Esophagus squamous epithelium (tissue), 4 donors: Measurements from ENCODE around the gene MYZAP.

Experiments used
- POLR2A ChIP-seq, 4 donors: fragments of 450-650 bp; IDR thresholded peaks; one replicate each; pipeline ENCODE4 v1.6.1; 2017; ENCODE audit warnings: antibody characterized with exemption in 4 of 4, mild to moderate bottlenecking in 4 of 4, moderate library complexity in 3 of 4
- TF ChIP-seq, protein P1 (sequence below), 6 experiments: fragments of 450-650 bp in 4 of 6; fragments of 200-600 bp in 2 of 6; sonication (generic) in 2 of 6; IDR thresholded peaks; one replicate each; pipeline ENCODE4 v1.5.1; 2016 to 2019; ENCODE audit warnings: antibody characterized with exemption in 6 of 6, mild to moderate bottlenecking in 4 of 6, moderate library complexity in 4 of 6

DNA sequence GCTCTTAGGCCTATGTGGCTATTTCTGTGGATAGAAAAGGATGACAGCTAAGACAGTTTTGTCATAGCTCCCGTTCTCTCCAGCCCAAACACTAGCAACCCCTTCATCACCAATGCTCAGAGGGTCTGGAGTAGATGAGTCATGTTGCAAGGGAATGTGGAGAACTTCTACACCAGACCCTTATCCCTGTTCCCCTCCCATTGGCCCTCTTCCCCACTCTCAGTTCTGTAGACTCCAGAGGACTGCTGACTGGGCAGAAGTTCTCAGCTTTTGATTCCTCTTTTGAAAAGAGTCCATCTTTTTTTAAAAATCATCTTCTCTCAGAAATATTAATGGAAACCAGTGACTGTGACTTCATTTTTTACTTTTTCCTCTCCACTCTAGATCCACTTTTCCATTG lies 2.4 kb upstream of the MYZAP start:
- TF ChIP-seq, protein P1, sequence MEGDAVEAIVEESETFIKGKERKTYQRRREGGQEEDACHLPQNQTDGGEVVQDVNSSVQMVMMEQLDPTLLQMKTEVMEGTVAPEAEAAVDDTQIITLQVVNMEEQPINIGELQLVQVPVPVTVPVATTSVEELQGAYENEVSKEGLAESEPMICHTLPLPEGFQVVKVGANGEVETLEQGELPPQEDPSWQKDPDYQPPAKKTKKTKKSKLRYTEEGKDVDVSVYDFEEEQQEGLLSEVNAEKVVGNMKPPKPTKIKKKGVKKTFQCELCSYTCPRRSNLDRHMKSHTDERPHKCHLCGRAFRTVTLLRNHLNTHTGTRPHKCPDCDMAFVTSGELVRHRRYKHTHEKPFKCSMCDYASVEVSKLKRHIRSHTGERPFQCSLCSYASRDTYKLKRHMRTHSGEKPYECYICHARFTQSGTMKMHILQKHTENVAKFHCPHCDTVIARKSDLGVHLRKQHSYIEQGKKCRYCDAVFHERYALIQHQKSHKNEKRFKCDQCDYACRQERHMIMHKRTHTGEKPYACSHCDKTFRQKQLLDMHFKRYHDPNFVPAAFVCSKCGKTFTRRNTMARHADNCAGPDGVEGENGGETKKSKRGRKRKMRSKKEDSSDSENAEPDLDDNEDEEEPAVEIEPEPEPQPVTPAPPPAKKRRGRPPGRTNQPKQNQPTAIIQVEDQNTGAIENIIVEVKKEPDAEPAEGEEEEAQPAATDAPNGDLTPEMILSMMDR (IDR thresholded peaks at IDR 0.05): no peak
- no peak for TF ChIP-seq POLR2A (IDR thresholded peaks at IDR 0.05)
